ENCODE data around the gene CNTNAP4. TPM values are rescaled to one million over a fixed set of nuclear protein-coding genes. Genes with fewer than 3 reads are reported as not detected.

CNTNAP4 gene
- total and polyA plus RNA-seq, 2 of the 4 experiments (the other 2 are of a cell fraction): not detected

DNA sequence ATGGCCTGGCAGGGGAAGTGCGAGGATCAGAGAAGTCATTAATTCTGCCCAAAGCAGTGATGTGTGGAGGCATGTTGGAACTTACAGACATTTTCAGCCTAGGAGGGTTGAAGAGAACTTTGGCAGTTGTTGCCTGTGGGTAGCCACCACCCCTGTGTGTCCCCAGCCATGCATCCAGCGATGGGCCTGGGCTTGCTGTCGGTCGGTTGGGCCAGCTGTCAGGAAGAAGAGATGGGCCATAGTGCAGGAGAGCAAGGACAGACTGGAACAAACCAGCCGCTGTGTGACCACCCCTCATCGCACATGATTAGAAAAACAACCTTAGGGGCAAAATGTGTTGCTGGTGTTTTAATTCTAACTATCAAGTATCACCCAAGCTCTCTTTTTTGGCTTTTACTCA lies 173.7 kb downstream of the CNTNAP4 start:
- no peak overlapping the region for H3K23ac ChIP-seq (ENCODE audit: low read depth, low read length)
- no peak overlapping the region for H2AK9ac ChIP-seq (replicated peaks; ENCODE audit: low read depth, low read length, poor library complexity)
- DNase-seq (no peak), ATAC-seq (ENCODE audit: low read depth) (no peak)
- no peaks in the 10 kb centered on the region for H3K36me3 ChIP-seq (ENCODE audit: control insufficient read depth, insufficient read depth, low read length)
- H3K79me1 ChIP-seq (ENCODE audit: low read depth in 1 of 2, low read length in 2 of 2): no peaks in the 10 kb centered on the region
- H3K9me1 ChIP-seq (ENCODE audit: insufficient read depth, low read length): no peaks in the 10 kb centered on the region
- no TSS peak for BruUV-seq (replicated peaks)
- ChIA-PET POLR2A (ENCODE audit: unreplicated experiment) (no interaction called here), CTCF (no interaction called here)
- H3K9me3 ChIP-seq (ENCODE audit: control insufficient read depth, insufficient read depth, low read length): peaks cover 2% of the 10 kb centered on the region; the same call in 1 of the 2 replicates
- no peak overlapping the region for H3K14ac ChIP-seq (replicated peaks; ENCODE audit: low read depth, low read length)
- no peak overlapping the region for H2AFZ ChIP-seq (replicated peaks; ENCODE audit: low read length, poor library complexity)
- TF ChIP-seq, protein P1, sequence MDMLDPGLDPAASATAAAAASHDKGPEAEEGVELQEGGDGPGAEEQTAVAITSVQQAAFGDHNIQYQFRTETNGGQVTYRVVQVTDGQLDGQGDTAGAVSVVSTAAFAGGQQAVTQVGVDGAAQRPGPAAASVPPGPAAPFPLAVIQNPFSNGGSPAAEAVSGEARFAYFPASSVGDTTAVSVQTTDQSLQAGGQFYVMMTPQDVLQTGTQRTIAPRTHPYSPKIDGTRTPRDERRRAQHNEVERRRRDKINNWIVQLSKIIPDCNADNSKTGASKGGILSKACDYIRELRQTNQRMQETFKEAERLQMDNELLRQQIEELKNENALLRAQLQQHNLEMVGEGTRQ (IDR thresholded peaks at IDR 0.05; ENCODE audit: low read depth, low read length): no peak
- TF ChIP-seq MAZ (IDR thresholded peaks at IDR 0.05; ENCODE audit: borderline replicate concordance, low read depth, low read length): no peak
- TF ChIP-seq, protein P2, sequence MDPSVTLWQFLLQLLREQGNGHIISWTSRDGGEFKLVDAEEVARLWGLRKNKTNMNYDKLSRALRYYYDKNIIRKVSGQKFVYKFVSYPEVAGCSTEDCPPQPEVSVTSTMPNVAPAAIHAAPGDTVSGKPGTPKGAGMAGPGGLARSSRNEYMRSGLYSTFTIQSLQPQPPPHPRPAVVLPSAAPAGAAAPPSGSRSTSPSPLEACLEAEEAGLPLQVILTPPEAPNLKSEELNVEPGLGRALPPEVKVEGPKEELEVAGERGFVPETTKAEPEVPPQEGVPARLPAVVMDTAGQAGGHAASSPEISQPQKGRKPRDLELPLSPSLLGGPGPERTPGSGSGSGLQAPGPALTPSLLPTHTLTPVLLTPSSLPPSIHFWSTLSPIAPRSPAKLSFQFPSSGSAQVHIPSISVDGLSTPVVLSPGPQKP (IDR thresholded peaks at IDR 0.05; ENCODE audit: borderline replicate concordance, low read depth, low read length): no peak
- no peak overlapping the region for H2BK5ac ChIP-seq (ENCODE audit: low read depth, low read length, poor library complexity, severe bottlenecking)
- H3K4me1 ChIP-seq (ENCODE audit: control insufficient read depth, insufficient read depth, low read length): no peaks in the 10 kb centered on the region
- H3K4ac ChIP-seq (ENCODE audit: low read depth, low read length): no peak overlapping the region
- H2BK20ac ChIP-seq (ENCODE audit: low read depth, low read length): no peak overlapping the region
- dilution Hi-C loops (cut with HindIII; ENCODE audit: low sequenced_read_pairs, unreplicated experiment) (no loop called here), in situ Hi-C loops (cut with MboI; ENCODE audit: low sequenced_read_pairs) (no loop called here), intact Hi-C loops (cut with micrococcal nuclease) (no loop called here)
- no peak overlapping the region for H4K8ac ChIP-seq (ENCODE audit: low read depth in 2 of 2, low read length in 2 of 2)
- no peak overlapping the region for H2BK15ac ChIP-seq (ENCODE audit: low read depth, low read length)
- no peak overlapping the region for H2AK5ac ChIP-seq (ENCODE audit: low read depth, low read length)
- no peak overlapping the region for H3K18ac ChIP-seq (ENCODE audit: low read depth, low read length)
- H3K56ac ChIP-seq (ENCODE audit: extremely low read depth, insufficient read depth, low read length): no peak overlapping the region
- no peak overlapping the region for H3K9ac ChIP-seq (ENCODE audit: low read depth, low read length)
- no peak overlapping the region for H4K5ac ChIP-seq (ENCODE audit: low read depth, low read length)
- H4K91ac ChIP-seq (ENCODE audit: insufficient read depth, low read depth, low read length): no peak overlapping the region
- no peak overlapping the region for H2BK120ac ChIP-seq (ENCODE audit: low read depth, low read length)
- H3K4me3 ChIP-seq (ENCODE audit: insufficient read depth, low read depth, low read length): no peak overlapping the region
- H3K4me2 ChIP-seq (ENCODE audit: low read depth, low read length): no peak overlapping the region
- no peaks in the 10 kb centered on the region for H4K20me1 ChIP-seq (ENCODE audit: insufficient read depth, low read length)
- H3K27ac ChIP-seq (ENCODE audit: insufficient read depth, low read length): no peak overlapping the region
- no CpG with 5 or more reads among the region's 6 CpGs for WGBS, 2 experiments (ENCODE audit: extremely low coverage in 2 of 2, insufficient read length in 1 of 2)
- H3K27me3 ChIP-seq (ENCODE audit: control insufficient read depth, insufficient read depth, low read length): no peaks in the 10 kb centered on the region
